T-helper 1 cell (primary cell): ENCODE data around the gene SH3PXD2A.
"Not testable (repeated sequence)": the region's sequence is repeated elsewhere in the genome, so short reads cannot be mapped to it uniquely, and the experiment has no call there.

Experiments
- DNase-seq, 5 donors: peaks; one replicate each; pipeline ENCODE4 v3.0.0-alpha.2; 2012 to 2020

The SH3PXD2A gene

DNA sequence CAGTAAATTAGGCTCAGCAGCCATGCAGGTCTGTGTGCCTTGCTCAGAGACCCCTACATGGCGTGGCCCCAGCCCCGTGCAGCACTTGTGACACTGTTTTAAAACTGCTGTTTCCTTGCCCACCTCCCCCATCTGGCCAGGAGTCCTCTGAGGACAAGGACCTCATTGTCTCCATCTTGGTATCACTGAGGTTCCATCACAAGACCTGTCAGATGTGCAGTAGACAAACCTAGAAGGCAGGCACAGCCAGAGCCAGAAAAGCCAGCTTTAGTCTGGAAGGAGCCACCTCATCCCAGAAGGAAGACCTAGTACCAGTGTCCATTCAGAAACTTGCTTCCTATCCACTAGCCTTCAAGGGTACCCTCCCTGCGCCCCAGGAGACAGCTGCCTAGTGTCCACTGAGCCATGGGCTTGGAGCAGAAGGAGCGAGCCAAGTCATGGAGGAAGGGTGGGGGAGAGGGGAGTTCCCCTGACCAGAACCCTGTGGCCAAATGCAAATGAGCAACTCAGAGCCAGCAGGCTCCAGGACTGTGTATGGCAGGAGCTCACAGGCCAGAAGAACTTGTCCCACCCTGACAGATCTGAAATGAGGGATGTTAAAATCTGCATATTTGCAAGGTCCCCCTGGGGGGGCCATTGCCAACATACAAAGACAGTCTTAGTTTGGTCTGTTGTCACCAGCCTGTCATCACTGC, 176.1 kb downstream of the SH3PXD2A start:
- no peak for DNase-seq

DNA sequence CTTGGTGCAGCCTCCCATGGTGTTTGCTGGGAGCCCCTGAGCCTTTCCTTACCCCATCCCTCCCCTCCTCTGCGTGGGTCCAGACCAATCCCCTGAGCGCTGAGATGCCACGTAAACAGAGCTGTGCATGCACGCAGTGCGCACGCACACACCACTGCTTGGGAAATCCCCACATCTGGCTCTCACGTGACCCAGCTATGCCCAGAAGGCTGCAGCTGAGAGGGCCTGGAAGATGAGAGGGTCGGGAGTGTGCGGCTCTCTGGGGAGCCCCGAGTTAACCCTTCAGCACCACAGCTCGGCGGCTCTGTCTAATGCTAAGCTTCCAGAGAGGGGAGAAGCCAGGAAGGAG, 177.2 kb downstream of the SH3PXD2A start:
- DNase-seq = peak; percentile 82 to 90 (median 89)

DNA sequence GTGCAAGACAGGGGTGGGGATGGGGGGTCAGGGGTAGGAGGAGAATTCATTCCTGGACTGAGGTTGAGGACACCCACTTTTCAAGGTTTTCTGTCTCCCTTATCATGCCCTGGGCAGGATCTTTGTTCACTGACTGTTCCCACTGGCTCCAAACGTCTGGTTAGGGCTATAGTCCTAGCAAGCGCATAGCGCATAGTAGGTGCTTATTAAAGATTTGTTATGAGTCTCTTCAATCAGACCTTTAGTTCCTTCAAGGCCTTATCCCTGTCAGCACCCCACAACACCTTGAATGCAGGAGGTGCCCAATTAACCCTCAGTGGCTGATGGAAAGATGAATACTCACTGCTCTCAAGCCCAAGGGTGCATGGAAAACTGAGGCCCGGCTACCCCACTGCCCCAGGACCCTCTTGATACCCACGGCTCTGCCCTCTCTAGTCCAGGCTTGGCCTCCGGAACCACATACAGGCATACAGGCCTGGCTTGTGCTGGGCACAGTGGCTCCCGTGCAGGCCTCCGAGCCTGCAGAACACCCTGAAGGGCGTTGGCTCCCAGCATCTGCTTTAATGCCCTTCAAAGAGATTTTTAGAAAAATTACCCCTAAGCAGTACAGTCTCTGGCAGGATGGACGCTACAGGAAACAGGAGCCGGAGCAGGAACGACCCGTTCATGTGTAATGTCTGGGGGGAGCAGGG, 177.7 kb downstream of the SH3PXD2A start:
- DNase-seq = no peak

DNA sequence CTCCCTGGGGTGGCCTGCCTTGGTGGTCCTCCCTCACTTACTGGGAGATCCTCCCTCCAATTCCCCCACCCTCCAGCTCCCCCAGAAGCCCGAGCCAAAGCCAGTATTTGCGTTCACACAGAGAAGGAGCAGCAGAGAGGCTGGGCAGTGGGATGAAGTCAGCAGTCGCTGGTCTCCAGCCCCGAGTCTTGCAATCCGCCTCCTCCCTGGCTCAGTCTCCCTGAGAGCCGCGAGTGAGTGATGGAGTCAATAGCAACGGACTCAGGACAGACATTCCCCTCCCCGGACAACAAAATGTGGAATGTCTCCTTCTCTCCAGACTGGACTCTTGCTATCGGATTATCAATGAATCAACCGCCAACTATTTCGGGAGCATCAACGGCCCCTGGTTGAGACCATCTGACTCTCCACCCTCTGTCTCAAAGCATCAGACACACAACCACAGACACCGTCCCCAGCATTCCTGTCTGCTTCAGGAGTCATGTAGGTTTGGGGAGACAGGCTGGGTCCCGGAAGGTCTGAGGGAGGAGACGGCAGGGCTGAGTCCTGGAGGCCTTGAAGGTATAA, 178.4 kb downstream of the SH3PXD2A start:
- DNase-seq = no peak

DNA sequence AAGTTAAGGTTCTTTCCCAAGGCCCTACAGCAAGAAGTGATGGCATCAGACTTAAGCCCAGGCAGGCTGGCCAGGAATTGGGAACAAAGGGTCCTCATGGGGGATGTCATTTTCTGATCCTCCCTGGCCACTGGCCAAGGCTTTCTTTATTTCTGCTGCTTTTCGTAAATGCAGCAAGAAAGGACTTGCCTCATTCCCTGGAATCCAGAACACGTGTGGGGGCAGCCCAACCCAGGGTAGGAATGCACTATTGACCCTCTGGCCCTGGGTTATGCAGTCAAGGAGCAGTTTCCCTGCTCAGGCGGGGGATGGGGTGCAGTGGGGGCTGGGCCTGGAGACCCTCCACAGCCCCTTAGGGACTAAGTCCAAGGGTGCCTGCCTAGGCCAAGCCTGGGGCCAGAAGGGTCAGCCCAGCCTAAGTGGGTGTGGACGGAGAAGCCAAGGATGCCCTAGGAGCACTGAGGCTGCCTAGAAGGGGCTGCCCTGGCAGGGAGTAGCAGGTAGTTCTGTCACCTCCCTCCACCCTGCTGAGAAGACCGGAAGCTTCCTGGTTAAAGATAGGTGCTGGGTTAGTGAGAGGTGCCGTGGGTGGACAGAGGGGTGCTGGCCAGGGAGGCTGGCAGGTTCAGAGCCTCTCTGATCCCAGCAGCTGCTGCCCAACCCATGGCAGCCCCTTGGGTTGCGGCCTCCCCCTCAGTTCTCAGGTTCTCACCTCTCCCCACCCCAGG, 179.2 kb downstream of the SH3PXD2A start:
- DNase-seq = no peak

DNA sequence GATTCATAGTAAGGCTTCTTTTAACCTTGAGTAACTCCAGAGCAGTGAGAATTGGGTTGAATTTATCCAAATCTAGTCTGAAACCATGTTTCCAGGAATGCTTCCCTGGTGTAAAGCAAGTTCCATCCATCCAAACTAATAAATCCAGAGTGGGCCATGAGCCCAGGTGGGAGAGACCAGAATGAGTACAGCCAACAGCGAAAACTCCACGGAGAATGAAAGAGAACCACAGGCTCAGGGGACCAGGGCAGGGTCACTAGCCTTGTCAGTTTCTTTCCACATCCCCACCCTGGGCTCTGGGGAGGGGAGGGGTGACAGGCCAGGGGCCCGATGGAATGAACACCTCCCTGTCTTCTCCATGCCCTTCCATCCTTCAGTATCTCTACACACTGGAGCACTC, 181.8 kb downstream of the SH3PXD2A start:
- DNase-seq = no peak

DNA sequence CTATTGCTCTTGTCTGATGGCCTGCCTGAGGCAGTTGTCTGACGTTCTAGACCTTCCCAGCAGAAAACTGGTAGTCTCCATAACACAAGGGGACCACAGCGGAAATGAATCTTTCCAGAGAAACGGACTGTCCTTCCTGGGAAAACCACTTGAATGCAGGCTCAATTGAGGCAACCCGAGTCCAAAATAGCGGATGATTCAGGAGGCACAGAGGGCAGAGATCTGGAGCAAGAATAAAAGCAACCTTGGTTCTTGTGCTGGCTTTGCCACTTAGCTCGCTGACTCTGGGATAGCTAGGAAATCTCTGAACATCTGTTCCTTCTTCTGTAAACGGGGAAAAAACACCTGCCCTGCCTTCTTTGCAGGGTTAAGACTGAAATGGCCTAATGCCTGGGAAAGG, 183.0 kb downstream of the SH3PXD2A start:
- DNase-seq = no peak

DNA sequence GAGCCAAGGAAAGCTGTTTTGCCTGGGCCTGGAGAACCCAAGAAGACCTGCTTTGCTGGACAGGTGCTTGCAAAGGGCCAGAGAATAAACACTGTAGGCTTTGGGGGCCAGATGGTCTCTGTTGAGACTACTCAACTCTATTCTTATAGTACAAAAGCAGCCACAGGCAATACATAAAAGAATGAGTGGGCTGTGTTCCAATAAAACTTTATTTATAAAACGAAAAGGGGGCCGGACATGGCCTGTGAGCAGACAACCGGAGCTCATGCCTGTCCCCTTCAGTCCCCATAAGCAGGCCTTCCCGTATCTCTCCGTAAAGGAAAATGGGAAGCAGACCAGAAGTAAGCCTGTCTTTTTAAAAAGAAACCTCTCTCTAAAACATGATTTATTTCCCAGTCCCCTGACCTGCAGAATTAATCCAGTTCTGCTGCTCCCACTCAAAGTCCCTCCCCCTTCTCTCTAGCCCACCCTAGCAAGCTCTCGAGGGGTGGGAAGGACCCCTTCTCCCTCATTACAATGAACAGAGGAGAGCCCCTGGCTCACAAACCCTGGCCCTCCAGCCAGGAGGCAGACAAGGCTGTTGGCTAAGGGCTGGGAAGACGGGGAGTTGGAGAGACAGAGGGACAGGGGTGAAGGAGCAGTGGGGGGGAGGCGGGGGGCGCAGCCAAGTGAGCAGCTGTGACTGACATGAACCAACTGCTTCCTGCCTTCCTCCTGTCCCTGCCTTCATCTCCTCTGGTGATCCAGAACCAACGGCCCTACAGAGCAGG, 184.1 kb downstream of the SH3PXD2A start:
- DNase-seq = no peak

DNA sequence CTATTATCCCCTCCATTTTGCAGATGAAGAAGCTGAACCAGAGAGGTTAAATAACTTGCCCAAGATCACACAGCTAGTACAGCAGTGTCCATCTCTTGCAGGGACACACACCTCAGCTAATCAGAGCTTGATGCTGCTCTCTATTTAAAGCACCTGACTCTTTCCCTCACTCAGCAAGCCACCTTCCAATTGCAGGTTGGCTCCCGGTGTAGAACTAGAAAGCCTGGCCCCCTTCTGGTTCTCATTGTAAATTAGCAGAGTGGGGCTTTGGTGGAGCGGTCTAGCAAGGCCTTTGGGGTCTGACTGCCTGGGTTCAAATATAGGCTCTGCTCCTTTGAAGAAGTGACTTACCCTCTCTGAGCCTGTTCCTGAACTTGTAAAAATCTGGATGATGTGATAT, 185.4 kb downstream of the SH3PXD2A start:
- DNase-seq = no peak

DNA sequence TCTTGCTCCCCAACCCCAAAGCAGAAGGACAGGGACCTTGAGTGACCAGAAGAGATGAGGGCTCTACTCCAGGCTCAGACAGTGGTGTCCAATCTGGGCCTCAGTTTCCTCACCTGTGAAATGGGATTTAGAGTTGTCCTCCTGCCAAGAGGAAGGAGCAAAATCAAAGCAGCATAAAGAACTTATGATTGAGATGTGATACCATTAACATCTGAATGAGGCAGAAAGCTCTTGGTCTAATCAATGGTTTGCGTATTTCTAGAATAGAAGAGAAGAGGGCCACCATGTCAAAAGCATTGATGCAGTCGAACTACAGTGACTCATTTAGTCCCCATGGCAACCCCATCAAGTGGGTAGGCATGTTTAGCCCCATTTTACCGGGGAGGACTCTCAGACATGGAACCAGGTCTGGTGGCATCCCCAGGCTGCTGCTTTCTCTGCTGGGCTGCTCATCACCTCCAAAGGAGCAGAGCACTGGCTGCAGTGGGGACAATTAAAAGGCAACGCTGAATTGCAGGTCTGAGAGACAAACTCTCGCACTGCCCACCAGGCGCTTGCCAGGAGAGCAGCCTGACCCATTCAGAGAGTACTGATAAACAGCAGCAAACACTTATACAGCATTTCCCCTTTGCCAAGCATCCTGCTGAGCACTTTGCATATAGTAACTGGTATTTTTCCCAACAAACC, 186.0 kb downstream of the SH3PXD2A start:
- no peak for DNase-seq

DNA sequence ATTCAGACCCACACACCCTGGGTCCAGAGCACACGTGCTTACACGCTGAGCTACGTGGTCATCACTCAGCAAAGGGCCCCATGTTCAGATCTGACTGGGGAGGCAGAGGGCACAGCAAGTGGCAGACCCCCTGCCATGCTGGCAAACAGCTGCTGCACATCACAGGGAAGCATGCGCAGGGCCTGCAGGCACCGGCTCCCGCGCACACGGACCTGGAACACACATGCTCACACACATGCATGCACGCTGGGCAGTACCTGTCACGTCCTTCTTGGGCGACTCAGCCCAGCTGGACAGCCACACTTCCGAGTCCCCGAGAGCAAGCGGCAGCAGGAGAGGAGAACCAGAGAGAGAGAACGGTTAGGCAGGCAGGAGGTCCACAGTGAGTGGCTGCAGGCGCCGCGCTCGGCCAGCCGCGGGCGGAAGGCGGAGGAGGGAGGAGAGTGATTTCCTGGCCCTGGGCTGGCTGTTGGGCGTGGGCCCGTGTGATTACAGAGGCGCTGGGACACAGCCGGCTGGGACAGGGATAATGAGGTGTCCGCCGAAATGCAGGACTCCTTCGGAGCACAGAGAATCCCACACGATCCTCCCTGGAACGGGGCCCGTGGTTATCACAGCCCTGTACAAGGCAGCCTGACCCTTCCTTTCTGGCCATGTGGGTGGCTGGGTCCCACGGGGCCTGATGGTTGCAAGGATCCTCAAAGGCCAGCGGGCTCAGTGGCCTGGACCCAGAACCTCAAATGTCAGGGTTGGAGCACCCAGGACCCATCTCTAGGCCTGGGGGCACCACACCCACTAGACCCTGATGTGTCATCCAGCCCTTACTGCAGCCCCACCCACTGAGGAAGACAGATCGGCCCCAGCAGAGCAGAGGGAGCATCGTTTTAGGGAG, 186.8 kb downstream of the SH3PXD2A start:
- no peak for DNase-seq

DNA sequence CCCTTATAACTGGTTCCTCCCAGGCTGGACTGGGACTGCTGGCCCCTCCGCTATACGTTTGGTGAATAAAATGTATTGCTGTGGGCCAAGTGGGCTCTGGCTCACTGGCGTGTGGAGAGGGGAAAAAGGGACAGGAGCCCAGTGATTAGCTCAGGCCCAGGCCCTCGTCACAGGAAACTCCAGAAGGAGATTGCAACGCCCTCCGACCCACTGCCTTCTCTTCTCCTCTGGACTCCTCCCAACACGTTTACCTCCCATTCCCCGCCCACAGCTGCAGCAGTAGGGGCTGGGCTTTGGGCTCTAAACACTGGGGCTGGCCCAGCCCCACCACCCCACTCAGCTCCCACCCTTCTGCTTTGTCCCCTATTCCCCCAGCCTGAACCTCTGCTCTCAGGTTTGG, 188.0 kb downstream of the SH3PXD2A start:
- DNase-seq = no peak

DNA sequence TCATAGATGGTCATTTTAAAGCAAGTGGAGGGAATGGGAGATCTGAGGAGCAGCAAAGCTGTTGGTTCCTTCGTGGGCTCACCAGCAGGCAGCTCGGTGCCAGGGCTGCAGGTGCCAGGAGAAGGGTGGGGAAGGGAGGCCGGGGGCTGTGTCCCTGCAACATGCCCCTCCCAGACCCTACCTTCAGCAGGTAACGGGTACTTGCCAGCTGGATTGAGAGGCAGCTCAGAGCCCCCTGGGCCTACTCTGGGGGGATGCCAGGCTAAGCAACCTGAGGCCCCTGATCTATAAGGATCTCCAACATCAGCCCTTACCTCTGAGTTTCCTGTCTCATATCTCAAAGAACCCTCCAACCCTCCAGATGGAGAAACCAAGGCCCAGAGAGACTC, 188.6 kb downstream of the SH3PXD2A start:
- DNase-seq = no peak

DNA sequence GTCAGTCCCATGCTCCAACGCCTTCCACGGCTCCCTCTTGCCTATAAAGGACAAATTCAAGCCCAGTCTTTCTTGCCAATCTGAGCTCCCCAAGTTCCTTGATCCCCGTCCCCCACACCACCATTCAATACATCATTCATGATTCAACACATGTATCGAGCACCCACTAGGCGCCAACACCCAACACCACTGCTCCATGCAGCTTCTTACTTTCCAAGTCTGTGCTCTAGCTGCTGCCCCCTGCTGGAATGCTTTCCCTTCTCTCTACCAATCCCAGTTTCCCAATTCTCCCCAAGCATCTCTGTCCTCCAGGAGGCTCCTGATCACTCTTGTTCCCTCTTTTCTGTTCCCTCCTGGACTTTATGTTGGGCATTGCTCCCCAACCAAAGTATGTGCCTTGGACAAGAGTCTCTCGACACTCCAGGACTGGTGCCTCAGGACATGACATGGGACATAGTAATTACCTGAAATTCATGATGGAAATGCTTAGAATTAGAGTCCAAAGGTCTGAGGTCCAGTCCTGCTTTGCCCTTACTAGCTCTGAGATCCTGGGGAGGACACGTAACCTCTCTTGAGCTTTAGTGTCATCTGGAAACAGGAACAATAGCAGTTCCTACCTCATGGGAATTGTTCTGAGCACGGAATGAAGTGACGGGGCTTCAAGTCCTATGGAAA, 189.2 kb downstream of the SH3PXD2A start:
- no peak for DNase-seq

DNA sequence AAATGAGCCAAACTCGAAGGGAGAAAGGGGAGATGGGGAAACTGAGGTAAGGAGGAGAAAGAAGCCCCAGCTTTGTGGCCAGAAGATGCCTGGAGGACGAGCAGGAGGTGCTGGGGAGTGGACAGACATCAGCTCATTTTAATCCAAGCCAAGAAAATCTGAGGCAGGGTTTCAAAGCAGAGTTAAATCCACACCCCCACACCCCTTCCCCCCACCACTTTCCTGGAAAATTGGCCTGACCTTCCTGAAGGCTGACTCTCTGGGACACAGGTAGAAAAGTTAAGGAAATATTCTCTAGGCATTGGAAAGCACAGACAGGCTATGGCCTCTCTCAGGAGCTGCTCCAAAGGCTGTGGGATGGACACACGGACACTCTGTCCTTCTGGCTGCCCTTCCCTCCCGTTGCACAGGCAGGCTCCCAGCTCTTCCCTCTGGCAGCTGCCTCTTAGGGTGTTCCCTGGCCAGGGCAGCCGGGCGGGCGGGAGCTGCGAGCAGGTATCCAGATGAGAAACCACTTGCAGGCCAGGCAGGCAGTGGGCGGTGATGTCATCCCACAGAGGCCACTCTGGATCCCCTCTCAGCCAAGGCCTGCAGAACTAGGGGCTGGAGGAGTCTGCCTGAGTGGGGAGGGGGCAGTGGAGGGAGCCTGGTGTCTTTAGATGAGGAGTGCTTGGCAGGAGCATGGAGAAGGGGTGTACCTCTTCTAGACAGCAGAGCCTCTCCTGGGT, 190.1 kb downstream of the SH3PXD2A start:
- DNase-seq = no peak

DNA sequence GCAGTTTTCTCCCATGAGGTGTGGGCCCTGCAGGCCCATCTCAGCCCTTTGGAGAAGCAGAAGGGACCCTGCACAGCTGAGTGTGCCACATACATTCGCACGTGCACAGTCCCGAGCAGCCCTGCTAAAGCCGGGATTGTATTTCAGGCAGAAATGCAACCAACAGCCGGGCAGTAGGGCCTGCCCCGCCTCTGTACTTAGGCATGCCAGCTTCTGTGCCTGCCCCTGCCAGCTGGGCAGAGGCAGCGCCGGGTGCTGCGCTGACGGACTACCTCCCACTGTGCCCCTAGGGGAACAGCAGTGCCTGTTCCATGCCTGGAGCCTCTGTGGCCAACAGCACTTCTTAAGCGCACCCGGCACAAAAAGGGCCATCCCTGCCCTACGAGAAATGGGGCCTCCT, 191.6 kb downstream of the SH3PXD2A start:
- DNase-seq = no peak

DNA sequence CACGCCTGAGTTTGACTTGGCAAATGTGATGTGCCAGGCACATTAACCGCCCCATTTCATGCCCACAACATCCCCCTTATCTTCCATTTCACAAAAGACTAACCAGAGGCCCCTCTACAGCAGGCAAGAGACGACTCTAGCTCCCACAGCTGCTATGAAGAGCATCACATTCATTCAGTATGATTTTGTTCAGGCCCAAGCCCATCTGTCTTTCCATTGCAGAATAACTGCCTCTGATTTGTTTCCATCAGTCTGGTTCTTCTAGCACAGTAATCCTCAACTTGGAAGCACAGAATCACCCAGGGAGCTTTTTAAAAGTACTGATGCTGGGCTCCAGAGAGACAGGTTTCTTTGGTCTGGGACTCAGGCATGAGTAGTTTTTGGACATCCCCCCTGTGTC, 192.1 kb downstream of the SH3PXD2A start:
- no peak for DNase-seq

DNA sequence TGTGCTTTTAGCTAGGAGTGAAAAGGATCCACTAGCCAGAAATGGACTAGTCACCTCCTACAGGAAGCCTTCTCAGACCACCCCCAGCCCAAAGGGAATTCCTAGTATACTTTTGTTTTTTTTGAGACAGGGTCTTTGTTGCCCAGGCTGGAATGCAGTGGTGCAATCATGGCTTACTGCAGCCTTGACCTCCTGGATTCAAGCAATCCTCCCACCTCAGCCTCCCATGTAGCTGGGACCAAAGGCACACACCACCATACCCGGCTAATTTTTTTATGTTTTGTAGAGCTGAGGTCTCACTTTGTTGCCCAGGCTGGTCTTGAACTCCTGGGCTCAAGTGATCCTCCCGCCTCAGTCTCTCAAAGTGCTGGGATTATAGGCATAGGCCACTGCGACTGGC, 192.7 kb downstream of the SH3PXD2A start:
- not testable (repeated sequence) for DNase-seq

DNA sequence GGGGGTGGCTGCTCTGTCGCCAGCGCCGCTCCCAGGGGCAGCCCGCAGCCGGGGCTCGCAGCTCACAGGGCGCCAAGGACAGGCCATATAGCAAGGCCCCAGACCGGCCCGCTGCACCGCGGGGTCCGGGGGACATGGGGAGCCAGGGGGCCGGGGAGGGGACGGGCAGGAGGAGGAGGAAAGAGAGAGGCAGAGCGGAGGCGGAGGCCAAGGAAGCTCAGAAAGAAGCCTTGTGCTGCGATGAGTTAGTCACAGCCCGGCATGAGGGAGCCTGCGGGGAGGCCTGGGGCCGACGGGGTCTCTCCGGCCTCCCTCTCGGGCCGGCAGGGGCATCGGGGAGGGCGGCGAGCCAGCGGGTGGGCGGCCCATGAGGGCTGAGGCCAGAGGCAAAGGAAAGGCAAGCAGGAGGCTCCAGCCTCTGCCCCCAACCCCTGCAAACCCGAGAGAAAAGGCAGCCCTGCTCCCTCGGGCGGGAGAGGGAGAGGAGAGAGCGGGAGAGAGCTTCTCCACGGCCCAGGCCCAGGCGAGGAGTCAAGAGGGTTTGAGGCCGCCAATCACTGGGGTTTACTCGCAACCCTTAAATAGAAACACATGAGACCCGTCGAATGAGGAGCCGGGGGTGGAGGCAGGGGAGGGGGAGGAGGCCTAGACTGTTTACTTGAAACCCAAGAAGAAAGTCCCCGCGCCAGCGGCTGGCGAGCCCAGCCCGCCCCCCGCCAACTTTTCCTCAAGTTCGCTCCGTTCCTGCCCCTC, 194.0 kb downstream of the SH3PXD2A start:
- peak; percentile 33 to 58 (median 46) for DNase-seq
